A172 (cell line): ENCODE measurements around the gene FAM3A. TPM values are rescaled to one million over a fixed set of nuclear protein-coding genes. Genes with fewer than 3 reads are reported as not detected.
"Not testable (repeated sequence)": the region's sequence is repeated elsewhere in the genome, so short reads cannot be mapped to it uniquely, and the experiment has no call there.

Source experiments
- DNase-seq: peaks from one replicate; pipeline ENCODE4 v3.0.0-alpha.2; 2015; ENCODE audit warnings: low spot score
- total RNA-seq: library from RNA; depleted of rRNA; stranded (reverse); fragments of >200 nt; shearing (Covaris generic); gene quantifications from 2 replicates; pipeline ENCODE4 v1.2.3, GENCODE V29; 2014

FAM3A gene
- total RNA-seq, 1 experiment from 2014 or later = 47.1 TPM

DNA sequence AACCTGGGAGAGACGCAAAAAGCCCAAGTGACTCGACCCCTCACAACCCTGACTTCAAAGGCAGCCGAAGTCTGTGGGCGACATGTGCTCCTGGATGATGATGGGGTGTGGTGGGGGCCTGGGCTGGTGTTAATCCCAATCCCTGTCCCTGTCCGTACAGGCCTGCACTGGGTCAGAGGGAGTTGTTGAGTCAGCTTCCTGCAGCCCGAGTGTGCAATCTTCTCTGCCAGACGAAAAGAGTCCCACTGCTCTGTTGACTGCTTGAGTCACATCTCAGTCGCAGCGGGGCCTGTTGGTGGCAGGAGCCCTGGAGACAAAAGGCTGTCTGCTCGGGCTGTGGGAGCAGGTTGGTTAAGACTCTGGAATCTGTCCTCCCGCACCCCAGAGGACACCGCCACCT is 10.3 kb downstream of the FAM3A start:
- peak; percentile 70 for DNase-seq

DNA sequence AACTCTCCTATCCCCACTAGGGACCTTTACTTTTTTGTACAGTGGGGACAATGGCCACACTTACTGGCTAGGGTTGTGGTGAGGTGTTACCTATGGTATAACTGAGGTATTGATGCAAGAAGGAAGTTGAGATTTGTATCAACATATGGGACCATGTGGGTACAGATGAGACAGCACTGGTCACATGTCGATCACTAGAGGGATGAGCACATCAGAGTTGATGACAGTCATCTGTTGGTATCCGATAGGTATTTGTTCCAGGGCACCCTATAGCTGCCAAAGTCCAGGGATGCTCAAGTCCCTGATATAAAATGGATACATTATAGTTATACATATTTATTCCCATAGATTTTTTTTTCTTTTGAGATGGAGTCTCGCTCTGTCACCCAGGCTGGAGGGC is 13.0 kb downstream of the FAM3A start:
- no peak for DNase-seq

DNA sequence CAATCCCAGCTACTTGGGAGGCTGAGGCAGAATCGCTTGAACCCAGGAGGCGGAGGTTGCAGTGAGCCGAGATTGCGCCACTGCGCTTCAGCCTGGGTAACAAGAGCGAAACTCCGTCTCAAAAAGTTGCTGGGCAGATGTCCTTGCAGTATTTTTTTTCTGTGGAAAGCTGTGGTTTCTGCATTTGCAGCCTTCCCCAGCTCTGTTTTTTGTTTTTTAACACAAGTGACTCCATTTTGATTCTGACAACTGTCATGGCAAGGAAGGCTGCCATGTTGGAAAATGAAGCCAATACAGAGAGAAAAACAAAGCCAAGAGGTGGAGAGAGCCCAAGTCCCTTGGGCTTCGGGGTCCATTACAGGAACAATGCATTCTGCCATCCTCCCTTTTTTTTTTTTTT is 13.9 kb downstream of the FAM3A start:
- no peak for DNase-seq

DNA sequence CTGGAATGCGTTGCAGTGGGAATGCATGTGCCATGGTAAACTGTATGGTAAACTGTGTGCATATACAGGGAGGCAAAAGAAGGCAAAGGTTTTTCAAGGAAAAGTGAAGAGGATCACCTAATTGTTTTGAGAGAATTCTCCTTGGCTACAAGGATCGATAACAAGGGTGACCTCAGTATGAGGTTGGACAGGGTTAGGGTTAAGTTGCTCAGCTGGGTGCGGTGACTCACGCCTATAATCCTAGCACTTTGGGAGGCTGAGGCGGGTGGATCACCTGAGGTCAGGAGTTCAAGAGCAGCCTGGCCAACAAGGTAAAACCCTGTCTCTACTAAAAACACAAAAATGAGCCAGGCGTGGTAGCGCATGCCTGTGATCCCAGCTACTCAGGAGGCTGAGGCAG is 14.6 kb downstream of the FAM3A start:
- DNase-seq = not testable (repeated sequence)

DNA sequence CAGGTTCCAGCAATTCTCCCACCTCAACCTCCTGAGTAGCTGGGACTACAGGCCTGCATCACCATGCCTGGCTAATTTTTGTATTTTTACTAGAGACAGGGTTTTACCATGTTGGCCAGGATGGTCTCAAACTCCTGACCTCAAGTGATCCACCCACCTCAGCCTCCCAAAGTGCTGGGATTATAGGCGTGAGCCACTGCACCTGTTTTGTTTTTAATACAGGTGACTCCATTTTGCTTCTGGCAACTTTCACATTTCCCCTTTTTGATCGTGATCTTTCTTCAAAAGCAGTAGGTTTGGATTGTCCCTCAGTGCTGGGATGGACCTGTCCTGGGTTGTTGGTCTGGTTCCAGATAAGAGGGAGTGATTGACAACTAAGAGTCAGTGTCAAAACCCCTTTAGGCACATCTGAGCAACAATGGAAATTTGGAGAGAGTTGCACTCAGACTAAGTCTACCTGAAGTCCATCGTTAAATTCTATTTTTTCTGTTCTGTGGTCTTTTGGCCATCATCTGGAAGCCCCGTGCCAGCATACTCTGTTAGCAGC is 19.4 kb downstream of the FAM3A start:
- not testable (repeated sequence) for DNase-seq

DNA sequence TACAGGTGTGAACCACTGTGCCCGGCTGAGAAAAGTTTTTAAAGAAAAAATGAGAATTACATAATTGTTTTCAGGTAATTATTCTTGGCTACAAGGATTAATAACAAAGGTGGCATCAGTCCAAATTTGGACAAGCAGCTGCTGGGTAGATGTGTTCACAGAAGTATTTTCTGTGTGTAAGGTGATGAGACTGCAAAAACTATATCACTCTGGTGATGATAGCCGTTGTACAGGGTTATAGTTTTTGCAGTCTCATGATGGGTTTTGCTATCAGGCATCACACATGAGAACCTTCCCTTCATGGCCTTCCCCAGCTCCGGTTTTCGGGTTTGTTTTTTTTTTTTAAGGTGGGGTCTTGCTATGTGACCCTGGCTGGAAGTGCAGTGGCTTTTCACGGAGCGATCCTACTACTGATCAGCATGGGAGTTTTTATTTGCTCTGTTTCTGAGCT is 20.5 kb downstream of the FAM3A start:
- no peak for DNase-seq

DNA sequence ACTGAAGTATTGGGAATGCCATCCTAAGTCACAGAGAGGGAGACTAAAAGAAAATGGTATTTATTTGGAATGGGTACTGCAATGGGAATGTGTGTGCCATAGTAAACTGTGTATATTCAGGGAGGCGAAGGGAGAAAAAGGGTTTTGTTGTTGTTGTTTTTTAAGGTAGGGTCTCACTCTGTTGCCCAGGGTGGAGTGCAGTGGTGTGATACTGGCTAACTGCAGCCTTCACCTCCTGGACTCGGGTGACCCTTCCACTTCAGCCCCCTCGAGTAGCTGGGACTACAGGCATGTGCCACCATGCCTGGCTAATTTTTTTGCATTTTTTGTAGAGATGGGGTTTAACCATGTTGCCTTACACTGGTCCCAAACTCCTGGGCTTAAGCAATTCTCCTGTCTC is 21.3 kb downstream of the FAM3A start:
- DNase-seq = no peak

DNA sequence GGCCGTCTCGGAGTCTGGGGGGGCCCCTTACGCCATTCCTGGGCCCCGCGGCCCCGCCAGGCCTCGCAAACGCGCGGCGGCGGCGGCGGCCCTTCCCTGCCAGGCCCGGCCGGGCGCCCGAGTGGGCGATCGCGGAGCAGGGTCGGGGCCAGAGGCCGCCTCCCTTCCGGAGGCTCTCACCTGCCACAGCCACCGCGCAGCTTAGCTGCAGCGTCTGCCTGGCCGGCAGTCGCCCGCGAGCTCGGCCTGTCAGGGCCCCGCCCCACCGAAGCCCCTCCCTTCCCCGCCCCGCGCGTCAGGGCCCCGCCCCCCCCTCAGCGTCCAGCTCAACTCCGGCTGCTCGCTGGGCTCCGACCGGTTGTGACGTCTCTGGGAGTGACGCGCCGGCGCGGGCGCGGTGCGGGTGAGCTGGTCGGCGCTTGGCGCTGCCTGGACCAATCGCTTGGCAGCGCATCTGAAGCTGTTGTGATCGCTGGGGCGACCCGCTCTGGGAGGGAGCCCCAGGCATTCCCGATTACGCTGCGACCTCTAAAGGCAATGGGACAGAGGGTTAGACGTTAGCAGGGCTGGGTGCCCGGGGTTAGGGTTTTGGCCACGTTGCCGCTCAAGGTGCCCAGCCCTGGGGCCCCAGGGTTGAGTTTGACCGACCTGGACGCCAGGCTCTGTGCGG is 25.5 kb downstream of the FAM3A start, which contains the start of gene SLC10A3:
Gene SLC10A3 (minus strand): TSS at position 216 of the 670 bp plus-strand sequence. CDS start 1,689 bp downstream, outside the sequence.
- DNase-seq = peak; percentile 92

DNA sequence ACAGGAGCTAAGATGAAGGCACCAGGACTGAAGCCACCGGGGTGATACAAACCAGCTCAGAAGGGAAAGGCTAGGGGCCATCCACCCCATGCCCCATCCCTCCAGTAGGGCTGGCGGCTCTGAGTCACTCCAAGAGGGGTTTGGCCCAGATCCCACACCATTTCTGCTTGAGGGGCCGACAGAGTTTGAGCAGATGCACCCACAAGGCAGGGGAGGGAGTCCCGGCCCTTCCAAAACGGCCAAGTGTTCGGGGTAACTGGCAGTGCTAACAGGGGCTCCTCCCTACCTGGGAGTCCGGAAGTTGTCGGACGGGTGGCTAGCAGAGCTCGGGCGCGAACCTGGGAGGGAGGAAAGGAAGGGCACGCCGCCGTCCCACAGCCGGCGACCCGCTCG is 26.0 kb downstream of the FAM3A start:
- peak; percentile 68 for DNase-seq

DNA sequence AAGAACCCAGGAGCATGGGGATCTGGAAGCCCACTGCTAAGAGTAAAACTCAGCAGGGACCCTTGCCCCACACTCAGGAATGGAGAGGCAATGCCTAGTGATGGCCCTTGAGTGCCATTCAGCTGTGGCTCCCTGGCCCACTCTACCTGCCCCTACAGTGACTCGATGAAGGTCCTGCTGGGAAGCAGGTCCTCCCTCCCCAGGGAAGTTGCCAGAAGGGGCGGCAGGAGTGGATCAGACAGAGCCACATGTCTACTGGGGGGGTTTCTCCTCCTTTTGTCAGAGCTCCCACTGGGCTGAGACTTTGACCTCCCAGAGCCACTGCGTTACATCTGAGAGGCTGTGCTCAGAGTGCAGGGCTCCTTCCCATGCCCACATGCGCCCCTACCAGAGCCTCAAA is 26.9 kb downstream of the FAM3A start:
- DNase-seq = no peak

DNA sequence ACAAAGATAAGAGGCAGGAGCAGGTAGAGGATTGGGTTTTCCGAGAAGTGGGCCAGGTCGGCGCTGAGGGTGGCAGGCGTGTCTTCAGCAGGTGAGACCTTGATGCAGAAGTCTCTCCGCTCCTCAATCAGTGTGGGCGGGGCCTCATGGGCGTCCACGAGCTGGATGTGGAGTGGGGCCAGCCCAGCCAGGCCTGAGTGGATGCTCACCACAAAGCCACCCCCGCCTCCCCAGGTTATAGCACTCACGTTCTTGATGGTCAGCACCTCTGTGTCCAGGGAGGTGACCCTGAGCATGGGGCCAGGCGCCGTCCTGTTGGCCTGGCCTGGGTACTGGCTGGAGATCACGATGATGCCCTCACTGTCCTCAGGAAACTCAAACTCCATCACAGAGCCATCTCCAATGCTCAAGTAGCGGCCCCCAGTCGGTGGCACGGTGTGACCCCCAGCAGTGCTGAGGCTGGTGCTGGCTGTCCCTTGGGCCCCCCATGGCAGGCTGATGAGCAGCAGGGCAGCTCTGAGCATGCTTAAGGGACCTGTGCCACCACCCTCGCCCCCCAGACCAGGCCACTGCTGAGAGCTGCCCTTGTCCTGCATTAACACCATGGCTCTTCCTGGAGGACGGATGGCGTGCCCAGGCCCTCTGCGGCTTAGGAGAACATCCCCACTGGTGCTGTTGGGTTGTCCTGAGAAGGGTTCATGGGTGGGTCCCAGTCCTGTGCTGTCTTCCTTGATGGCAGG is 27.5 kb downstream of the FAM3A start:
- DNase-seq = no peak

DNA sequence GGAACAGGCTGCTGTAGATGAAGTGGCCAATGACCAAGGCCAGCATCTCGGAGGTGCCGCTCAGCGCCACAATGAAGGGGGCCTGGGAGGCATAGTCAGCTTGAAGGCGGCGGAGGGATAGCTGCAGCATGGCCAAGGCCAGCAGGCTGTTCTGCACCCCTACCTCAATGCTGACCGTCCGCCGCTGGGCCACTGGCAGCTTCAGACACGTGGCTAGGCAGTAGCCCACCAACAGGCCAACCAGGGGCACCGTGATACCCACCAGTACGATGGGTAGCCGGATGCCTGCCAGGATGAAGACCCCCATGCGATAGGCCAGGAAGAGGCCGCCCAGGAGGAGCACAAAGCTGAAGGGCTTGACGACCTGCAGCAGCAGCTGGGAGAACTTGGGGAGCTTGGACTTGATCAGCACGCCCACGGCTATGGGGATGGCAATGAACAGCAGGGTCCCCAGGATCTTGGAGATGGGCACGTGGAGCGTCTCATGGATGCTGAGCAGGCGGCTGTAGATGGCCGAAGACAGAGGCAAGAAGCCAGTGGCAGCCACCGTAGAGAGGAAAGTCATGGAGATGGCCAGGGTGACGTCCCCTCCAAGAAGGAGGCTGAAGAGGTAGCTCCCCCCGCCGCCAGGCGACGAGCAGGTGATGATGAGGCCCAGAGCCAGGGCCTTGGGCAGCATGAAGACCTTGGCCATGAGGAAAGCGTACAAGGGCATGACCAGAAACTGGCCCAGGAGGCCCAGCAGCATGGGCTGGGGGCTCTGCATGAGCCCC is 28.3 kb downstream of the FAM3A start:
- no peak for DNase-seq

DNA sequence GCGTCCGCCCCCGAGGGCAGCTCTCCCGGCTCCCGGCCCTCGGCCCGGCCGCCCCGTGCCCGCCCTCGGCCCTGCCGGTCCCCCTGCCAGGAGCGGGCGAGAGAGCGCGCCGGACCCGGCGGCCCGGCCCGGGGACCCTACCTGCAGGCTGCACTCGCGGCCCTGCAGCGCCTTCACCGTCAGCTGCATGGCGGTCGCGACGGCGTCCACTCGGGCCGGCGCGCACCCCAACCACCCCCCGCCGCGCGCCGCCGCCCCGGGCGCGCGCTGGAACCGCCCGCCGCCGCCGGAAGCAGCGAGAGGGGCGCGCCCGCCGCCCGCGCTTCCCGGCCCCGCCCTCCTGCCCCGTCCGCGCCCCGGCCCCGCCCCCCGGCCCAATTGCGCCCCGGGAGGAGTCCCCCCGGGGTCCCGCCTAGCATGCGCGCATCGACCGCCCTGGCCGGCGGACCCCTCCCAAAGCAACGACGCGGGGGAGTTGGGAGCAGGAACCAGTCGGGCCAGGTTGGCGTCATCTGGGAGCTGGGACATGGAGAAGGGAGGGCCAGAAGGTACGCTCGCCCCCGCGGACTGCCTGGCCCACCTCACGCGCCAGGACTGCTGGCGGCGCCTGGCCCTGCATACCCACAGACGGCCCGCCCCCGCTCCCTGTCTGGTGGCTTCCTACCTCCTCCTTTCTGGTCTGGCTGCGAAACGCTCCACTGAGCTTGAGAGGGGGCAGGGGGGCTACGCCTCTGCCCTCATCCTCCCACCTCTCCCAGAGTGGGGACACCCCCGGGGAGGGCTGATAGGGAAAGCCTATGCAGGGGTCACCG is 29.4 kb downstream of the FAM3A start, which contains the start of gene UBL4A:
Gene UBL4A (minus strand): TSS at position 220 of the 812 bp plus-strand sequence. CDS start 31 bp downstream, at position 189.
- DNase-seq = peak; percentile 51

DNA sequence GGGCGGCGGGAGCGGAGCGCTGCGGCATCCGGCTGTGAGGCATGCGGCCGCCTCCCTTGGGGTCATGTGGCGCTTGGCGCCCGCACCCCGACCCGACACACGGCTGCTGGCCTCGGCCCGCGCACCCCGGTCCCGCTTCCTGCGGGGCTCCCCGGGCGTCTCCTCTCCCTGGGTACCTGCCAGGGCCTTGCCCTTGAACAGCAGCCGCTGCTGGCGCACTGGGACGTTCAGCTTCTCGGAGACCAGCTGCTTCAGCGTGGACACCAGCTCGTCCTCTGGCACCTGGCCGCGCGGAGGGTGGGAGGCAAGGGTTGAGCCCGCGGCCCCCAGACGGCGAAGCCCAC is 30.0 kb downstream of the FAM3A start:
- DNase-seq = no peak

DNA sequence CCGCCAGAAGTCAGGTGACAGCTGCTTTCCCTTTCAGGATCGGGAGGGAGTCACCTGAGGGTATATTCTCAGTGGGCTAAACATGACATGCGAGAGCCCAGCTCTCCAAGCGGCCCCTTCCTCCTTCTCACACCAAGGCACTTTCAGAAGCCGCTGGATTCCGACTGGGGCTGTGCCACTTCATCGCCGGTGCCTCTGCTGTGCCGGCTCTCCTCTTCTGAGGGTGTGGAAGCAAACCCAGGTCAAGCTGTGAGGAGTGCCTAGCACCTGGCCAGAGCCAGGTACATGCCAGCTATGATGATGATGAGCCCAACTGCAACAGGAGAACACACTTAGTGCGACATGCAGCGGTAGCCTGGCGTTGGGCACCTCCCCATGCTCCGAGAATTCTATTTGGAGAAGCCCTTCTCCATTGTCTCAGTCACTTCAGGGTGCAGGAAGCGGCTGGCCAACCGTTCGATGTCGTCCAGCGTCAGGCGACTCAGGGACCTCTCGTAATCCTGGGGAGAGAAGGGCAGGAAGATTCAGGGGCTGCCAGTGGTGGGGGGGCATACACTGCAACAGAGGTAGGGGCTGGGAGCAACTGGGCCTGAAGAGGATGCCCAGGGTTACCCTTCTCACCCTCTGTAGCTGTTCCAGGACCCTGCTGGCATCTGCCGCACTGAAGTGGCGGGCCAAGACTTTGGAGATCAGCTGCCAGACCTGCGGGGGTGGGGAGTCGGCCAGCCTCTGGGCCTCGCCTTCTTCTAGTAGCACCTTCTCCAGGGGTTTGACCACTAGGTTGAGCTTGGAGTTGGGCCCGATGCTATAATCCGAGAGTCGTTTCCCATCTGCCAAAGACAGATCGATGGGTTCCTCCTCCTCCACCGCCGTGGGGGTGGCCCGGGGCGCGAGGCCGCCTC is 30.6 kb downstream of the FAM3A start:
- DNase-seq = no peak

DNA sequence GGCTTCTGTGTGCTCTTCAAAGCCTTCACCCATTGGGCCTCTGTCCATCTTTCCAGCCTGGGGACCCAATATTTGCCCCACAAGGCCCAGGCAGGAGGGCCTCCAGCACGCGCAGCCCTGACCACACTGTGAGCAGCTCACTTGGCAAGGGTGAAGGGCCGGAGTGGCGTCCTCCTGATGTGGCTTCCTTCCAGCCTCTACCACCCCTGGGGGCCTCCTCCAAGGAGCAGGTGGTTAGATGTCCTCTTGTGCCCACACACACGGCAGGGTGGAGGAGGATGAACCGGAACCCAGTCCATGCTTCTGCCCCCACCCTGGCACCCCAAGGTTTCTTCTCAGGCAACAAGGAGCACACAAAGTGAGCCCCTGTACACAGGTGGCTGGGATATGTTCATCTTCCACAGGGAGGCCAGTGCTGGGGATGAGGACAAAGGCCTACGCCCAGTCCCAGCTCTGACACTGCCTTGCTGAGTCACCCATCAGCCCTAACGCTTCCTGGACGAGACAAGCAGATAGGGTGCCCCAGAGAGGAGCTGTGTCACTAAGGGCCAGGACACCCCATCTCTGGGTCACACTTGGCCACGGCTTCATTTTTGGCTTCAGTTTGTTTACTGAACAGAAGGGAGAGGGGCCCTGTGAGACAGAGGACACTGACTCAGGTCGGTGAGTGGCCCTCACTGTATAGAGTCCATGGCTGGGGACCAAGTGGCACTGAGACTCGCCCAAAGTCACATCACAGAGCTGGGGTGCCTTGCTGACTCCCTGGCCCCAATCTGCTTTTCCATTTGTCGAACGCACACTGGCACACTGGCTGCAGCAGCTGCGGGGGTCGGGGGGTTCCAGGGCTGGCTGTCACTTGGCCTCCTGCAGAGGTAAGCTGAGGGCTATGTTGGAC is 31.5 kb downstream of the FAM3A start:
- DNase-seq = peak; percentile 54

DNA sequence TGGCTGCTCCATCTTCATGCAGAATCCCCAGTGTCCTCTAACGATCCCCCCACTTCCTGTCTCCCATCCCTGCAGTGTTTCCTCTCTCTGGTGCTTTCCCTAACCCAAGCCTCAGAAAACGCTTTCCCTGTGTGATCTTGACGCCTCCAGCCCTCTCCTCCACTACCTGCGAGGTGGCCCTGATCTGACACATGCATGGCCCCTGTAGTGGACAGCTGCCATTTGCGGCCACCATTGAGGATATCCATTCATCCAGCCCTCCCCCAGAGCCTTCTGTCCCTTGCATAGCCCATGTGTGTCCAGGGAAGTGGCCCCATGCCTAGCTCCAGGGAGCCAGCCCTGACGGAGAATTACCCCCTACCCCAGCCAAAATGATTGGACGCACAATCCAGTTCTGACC is 32.7 kb downstream of the FAM3A start:
- DNase-seq = no peak

DNA sequence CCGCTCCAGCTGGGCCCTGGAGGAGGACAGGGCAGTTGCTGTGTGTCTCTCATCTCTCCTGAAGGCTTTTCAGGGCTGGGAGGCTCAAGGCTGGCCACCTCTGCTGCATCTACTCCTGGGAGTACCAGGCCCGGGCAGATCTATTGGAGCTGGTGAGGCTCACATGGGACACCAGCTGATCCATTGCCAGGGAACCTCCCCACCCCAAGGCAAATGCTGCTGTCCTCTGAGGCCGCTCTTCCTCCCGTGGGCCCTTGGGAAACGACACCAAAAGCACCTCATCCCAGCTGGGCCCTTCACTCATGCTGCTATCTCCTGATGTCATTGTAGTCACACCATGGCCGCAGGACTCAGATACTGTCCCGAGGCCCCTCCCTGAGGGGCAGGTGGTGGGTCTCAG is 33.2 kb downstream of the FAM3A start:
- no peak for DNase-seq

DNA sequence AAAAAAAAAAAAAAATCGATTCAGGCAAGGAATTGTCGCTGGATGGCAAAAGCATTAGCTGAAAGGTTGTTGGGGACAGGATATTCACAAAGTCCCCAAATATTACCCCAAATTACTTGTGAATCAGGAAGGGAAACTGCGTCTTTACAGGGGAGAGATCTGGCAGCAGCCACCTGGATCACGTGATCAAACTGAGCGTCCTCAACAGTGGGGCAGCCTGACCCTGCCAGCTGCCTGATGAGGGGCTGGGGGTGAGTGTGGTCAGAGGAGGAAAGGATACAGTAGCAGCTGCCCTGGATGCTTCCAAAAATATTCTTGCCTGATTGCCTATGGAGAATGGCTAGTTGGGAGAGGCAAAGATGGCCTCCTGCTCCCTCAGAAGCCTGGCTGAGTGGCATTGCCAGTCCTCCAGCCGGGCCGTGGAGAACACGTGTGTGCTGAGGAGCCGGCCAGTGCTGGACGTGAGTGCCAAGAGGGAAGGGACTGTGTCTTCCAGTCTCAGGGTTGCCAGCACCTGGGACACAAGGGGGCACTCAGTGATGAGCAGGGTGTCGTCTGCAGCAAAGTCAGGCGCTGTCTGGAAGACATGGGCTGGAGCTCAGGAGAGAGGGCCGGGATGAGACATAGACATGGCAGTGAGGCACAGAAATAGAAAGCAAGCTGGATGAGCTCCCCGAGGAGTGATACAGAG is 34.0 kb downstream of the FAM3A start:
- no peak for DNase-seq
